ENCODE results near the gene HCRT.
"Not testable (repeated sequence)": the region's sequence is repeated elsewhere in the genome, so short reads cannot be mapped to it uniquely, and the experiment has no call there.

Gene HCRT

GRCh38 chr17:42198897-42199296, 13.6 kb upstream of the HCRT start:
- DNase-seq (ENCODE audit: low read depth in 4 of 4, low spot score in 1 of 4): no peak

GRCh38 chr17:42197564-42198156, 12.4 kb upstream of the HCRT start:
- no peak for DNase-seq (ENCODE audit: low read depth in 4 of 4, low spot score in 1 of 4)

GRCh38 chr17:42193969-42194899, 9.0 kb upstream of the HCRT start, which contains the start of gene GHDC:
GHDC (minus strand) TSS chr17:42194494; CDS start chr17:42193581, 913 bp downstream.
- DNase-seq (ENCODE audit: low read depth in 4 of 4, low spot score in 1 of 4): peak; percentile 56 to 71 (median 66)

GRCh38 chr17:42193216-42193968, 8.1 kb upstream of the HCRT start:
- no peak for DNase-seq (ENCODE audit: low read depth in 4 of 4, low spot score in 1 of 4)

- DNase-seq (ENCODE audit: low read depth in 4 of 4, low spot score in 1 of 4): no peak
Measured at GRCh38 chr17:42192189-42193126, 7.2 kb upstream of the HCRT start.

GRCh38 chr17:42191275-42191608, 6.0 kb upstream of the HCRT start:
- no peak for DNase-seq (ENCODE audit: low read depth in 4 of 4, low spot score in 1 of 4)

GRCh38 chr17:42190491-42191274, 5.4 kb upstream of the HCRT start:
- no peak for DNase-seq (ENCODE audit: low read depth in 4 of 4, low spot score in 1 of 4)

- no peak for DNase-seq (ENCODE audit: low read depth in 4 of 4, low spot score in 1 of 4)
Measured at GRCh38 chr17:42189651-42189965, 4.4 kb upstream of the HCRT start.

- no peak for DNase-seq (ENCODE audit: low read depth in 4 of 4, low spot score in 1 of 4)
Measured at GRCh38 chr17:42188749-42189650, 3.7 kb upstream of the HCRT start.

- DNase-seq (ENCODE audit: low read depth in 4 of 4, low spot score in 1 of 4): no peak
Measured at GRCh38 chr17:42187833-42188232, 2.6 kb upstream of the HCRT start.

GRCh38 chr17:42186191-42186590, 939 bp upstream of the HCRT start:
- not testable (repeated sequence) for DNase-seq (ENCODE audit: low read depth in 4 of 4, low spot score in 1 of 4)

- DNase-seq (ENCODE audit: low read depth in 4 of 4, low spot score in 1 of 4): no peak
Measured at GRCh38 chr17:42185621-42185930, 324 bp upstream of the HCRT start.

GRCh38 chr17:42183741-42184711, 1.2 kb downstream of the HCRT start:
- peak; percentile 46 to 72 (median 66) for DNase-seq (ENCODE audit: low read depth in 4 of 4, low spot score in 1 of 4)

- DNase-seq (ENCODE audit: low read depth in 4 of 4, low spot score in 1 of 4): no peak
Measured at GRCh38 chr17:42182927-42183734, 2.1 kb downstream of the HCRT start.

- DNase-seq (ENCODE audit: low read depth in 4 of 4, low spot score in 1 of 4): no peak
Measured at GRCh38 chr17:42181851-42182207, 3.4 kb downstream of the HCRT start.

GRCh38 chr17:42180922-42181850, 4.1 kb downstream of the HCRT start, which contains the start of gene KCNH4:
KCNH4 (minus strand) TSS chr17:42181142; CDS start chr17:42180945, 197 bp downstream.
- peak; percentile 59 to 86 (median 79) for DNase-seq (ENCODE audit: low read depth in 4 of 4, low spot score in 1 of 4)
